HEK293 (cell line): ENCODE data around the gene ZNF335.

Experiments used
- CTCF ChIP-seq: fragments of 450-650 bp; formaldehyde crosslinking; IDR thresholded peaks from 2 replicates; pipeline ENCODE4 v1.5.1; 2016; ENCODE audit warnings: missing biosample characterization, missing genetic modification characterization
- HOXC10 ChIP-seq: sonication (generic); formaldehyde crosslinking; IDR thresholded peaks from 2 replicates; pipeline ENCODE4 v1.8.1; 2023; ENCODE audit warnings: mild to moderate bottlenecking, missing genetic modification reagents
- KLF10 ChIP-seq: fragments of 450-650 bp; IDR thresholded peaks from 2 replicates; pipeline ENCODE4 v1.5.1; 2018; ENCODE audit warnings: missing biosample characterization, mild to moderate bottlenecking, missing genetic modification characterization
- MYNN ChIP-seq: fragments of 450-650 bp; formaldehyde crosslinking; IDR thresholded peaks from 2 replicates; pipeline ENCODE4 v1.5.1; 2016; ENCODE audit warnings: missing biosample characterization, missing genetic modification characterization, borderline replicate concordance
- ZBTB17 ChIP-seq: fragments of 450-650 bp; formaldehyde crosslinking; IDR thresholded peaks from 2 replicates; pipeline ENCODE4 v1.5.1; 2016; ENCODE audit warnings: missing biosample characterization, missing genetic modification characterization
- ZBTB26 ChIP-seq: fragments of 450-650 bp; formaldehyde crosslinking; optimal IDR thresholded peaks from 2 replicates; pipeline ENCODE3; 2016; ENCODE audit warnings: missing biosample characterization, mild to moderate bottlenecking, missing genetic modification characterization
- ZNF10 ChIP-seq: fragments of 450-650 bp; formaldehyde crosslinking; IDR thresholded peaks from 2 replicates; pipeline ENCODE4 v1.5.1; 2017; ENCODE audit warnings: missing biosample characterization, missing genetic modification characterization
- ZNF274 ChIP-seq, 2 experiments: fragments of 200-500 bp in 1 of 2; fragments of 450-650 bp in 1 of 2; sonication (Bioruptor generic) in 1 of 2; formaldehyde crosslinking in 1 of 2; IDR thresholded peaks; 2 replicates each; pipeline versions ENCODE4 v1.5.1 to v1.6.1; 2014 to 2016; ENCODE audit warnings: borderline replicate concordance in 1 of 2, inconsistent platforms in 1 of 2, low read length in 1 of 2, missing biosample characterization in 1 of 2, missing genetic modification characterization in 1 of 2
- ZNF707 ChIP-seq: fragments of 450-650 bp; formaldehyde crosslinking; IDR thresholded peaks from 2 replicates; pipeline ENCODE4 v1.5.1; 2016; ENCODE audit warnings: missing biosample characterization, missing genetic modification characterization
- ZNF747 ChIP-seq: fragments of 450-650 bp; formaldehyde crosslinking; IDR thresholded peaks from 2 replicates; pipeline ENCODE4 v1.5.1; 2016; ENCODE audit warnings: missing biosample characterization, missing genetic modification characterization
- ZSCAN30 ChIP-seq: fragments of 450-650 bp; IDR thresholded peaks from 2 replicates; pipeline ENCODE4 v1.5.1; 2018; ENCODE audit warnings: missing biosample characterization, mild to moderate bottlenecking, missing genetic modification characterization, moderate library complexity
- TF ChIP-seq, protein P1 (sequence below): fragments of 450-650 bp; formaldehyde crosslinking; IDR thresholded peaks from 2 replicates; pipeline ENCODE4 v1.5.1; 2016; ENCODE audit warnings: missing biosample characterization, missing genetic modification characterization, borderline replicate concordance

DNA sequence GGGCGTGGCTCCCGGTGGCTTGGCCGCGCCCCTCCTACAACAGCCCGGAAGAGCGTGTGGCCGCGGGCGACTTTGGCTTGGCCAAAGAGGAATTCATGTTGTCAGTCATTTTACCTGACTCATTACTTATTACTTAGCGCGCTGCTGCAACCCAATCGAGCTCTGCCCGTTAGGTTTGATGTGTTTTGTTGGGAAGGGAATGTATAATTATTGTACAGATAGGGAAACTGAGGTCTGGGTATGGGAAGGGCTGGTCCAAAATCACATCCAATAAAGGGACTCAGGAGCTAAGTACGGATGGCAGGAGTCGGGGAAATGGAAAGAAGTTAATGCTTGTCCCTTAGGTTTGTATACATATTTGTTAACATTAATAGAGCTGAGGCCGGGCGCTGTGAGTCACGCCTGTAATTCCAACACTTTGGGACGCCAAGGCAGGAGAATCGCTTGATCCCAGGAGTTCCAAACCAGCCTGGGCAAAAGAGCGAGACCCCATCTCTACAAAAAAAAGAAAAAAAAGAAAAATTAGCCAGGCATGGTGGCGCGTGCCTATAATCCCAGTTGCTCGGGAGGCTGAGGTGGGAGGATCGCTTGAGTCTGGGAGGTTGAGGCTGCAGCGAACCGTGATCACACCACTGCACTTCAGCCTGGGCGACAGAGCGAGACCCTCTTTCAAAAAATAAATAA, 639 bp upstream of the ZNF335 start:
- TF ChIP-seq ZNF274 (IDR thresholded peaks at IDR 0.05; ENCODE audit: low read length): no peak
- no peak for TF ChIP-seq ZNF274 (tag by site-specific recombination; IDR thresholded peaks at IDR 0.05; ENCODE audit: borderline replicate concordance)
- TF ChIP-seq CTCF (tag by site-specific recombination): no peak
- no peak for TF ChIP-seq ZNF707
- TF ChIP-seq, protein P1, sequence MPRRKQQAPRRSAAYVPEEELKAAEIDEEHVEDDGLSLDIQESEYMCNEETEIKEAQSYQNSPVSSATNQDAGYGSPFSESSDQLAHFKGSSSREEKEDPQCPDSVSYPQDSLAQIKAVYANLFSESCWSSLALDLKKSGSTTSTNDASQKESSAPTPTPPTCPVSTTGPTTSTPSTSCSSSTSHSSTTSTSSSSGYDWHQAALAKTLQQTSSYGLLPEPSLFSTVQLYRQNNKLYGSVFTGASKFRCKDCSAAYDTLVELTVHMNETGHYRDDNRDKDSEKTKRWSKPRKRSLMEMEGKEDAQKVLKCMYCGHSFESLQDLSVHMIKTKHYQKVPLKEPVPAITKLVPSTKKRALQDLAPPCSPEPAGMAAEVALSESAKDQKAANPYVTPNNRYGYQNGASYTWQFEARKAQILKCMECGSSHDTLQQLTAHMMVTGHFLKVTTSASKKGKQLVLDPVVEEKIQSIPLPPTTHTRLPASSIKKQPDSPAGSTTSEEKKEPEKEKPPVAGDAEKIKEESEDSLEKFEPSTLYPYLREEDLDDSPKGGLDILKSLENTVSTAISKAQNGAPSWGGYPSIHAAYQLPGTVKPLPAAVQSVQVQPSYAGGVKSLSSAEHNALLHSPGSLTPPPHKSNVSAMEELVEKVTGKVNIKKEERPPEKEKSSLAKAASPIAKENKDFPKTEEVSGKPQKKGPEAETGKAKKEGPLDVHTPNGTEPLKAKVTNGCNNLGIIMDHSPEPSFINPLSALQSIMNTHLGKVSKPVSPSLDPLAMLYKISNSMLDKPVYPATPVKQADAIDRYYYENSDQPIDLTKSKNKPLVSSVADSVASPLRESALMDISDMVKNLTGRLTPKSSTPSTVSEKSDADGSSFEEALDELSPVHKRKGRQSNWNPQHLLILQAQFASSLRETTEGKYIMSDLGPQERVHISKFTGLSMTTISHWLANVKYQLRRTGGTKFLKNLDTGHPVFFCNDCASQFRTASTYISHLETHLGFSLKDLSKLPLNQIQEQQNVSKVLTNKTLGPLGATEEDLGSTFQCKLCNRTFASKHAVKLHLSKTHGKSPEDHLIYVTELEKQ: no peak
- no peak for TF ChIP-seq MYNN (tag by site-specific recombination)
- no peak for TF ChIP-seq ZSCAN30 (tag by site-specific recombination)
- TF ChIP-seq ZBTB17 (tag by site-specific recombination): no peak
- no peak for TF ChIP-seq ZNF747 (tag by site-specific recombination)
- no peak for TF ChIP-seq ZNF10
- no peak for TF ChIP-seq KLF10 (tag by site-specific recombination)
- TF ChIP-seq HOXC10: no peak
- TF ChIP-seq ZBTB26 (tag by site-specific recombination): no peak
